Coronary artery (tissue), 2 donors: ENCODE data around the gene GNAL.

Source experiments
- DNase-seq: peaks from one replicate; pipeline ENCODE4 v3.0.0-alpha.2; 2017; ENCODE audit warnings: low spot score
- H3K27ac ChIP-seq, 2 donors: fragments of 200-600 bp; sonication (generic); one replicate each; pipeline ENCODE4 v1.5.1; 2016 to 2019
- H3K4me3 ChIP-seq: fragments of 200-600 bp; sonication (generic); 2 replicates; pipeline ENCODE4 v1.5.1; 2016; ENCODE audit warnings: mild to moderate bottlenecking, moderate library complexity
- CTCF ChIP-seq: fragments of 200-600 bp; sonication (generic); IDR thresholded peaks from one replicate; pipeline ENCODE4 v1.5.1; 2019; ENCODE audit warnings: antibody characterized with exemption

Gene GNAL

GRCh38 chr18:11739893-11740292, 50.8 kb downstream of the GNAL start:
- DNase-seq = no peak
- H3K27ac ChIP-seq = no peak overlapping the region
- TF ChIP-seq CTCF = no peak

GRCh38 chr18:11740461-11740860, 51.4 kb downstream of the GNAL start:
- DNase-seq = no peak
- TF ChIP-seq CTCF = no peak
- Histone ChIP-seq H3K4me3 (no peak overlapping the region), H3K27ac (no peak overlapping the region)

More at GRCh38 chr18:11739893-11740292, 50.8 kb downstream of the GNAL start:
- no peak overlapping the region for H3K4me3 ChIP-seq

GRCh38 chr18:11741505-11742145, 52.6 kb downstream of the GNAL start:
- DNase-seq = no peak
- no peak for TF ChIP-seq CTCF
- H3K27ac ChIP-seq = no peak overlapping the region
- no peak overlapping the region for H3K4me3 ChIP-seq

GRCh38 chr18:11745521-11745920, 56.5 kb downstream of the GNAL start:
- H3K27ac ChIP-seq = no peak overlapping the region
- no peak for DNase-seq
- no peak for TF ChIP-seq CTCF
- no peak overlapping the region for H3K4me3 ChIP-seq

- DNase-seq = no peak
- Histone ChIP-seq H3K27ac (no peak overlapping the region), H3K4me3 (no peak overlapping the region)
- no peak for TF ChIP-seq CTCF
Measured at GRCh38 chr18:11747286-11747685, 58.2 kb downstream of the GNAL start.

- H3K4me3 ChIP-seq = no peak overlapping the region
- TF ChIP-seq CTCF = no peak
- no peak for DNase-seq
- no peak overlapping the region for H3K27ac ChIP-seq
Measured at GRCh38 chr18:11747731-11748130, 58.7 kb downstream of the GNAL start.

- H3K4me3 ChIP-seq = no peak overlapping the region
- DNase-seq = no peak
- H3K27ac ChIP-seq = no peak overlapping the region
- TF ChIP-seq CTCF = no peak
Measured at GRCh38 chr18:11749305-11749704, 60.2 kb downstream of the GNAL start.
